Measurements from ENCODE around the gene IRF5. TPM values are rescaled to one million over a fixed set of nuclear protein-coding genes. Genes with fewer than 3 reads are reported as not detected.
A peak's percentile ranks its signal among the peaks of the same experiment; 100 is the strongest.

Gene IRF5
- polyA plus RNA-seq, 3 donors: 130 to 170 (median 155) TPM

GRCh38 chr7:128934361-128935341, 3.1 kb upstream of the IRF5 start:
- H2AFZ ChIP-seq (ENCODE audit: insufficient read depth, low read depth, low read length, poor library complexity, severe bottlenecking): peak overlapping the region; percentile 69
- H3K4me3 ChIP-seq (replicated peaks in 1 of 3; ENCODE audit: low read depth in 2 of 3, low read length in 3 of 3): peak overlapping the region; percentile 1 to 41 (median 1)
- H3K36me3 ChIP-seq (replicated peaks in 1 of 2; ENCODE audit: control insufficient read depth in 1 of 2, insufficient read depth in 2 of 2, low read length in 2 of 2): no peaks in the 10 kb centered on the region
- H3K9me3 Mint-ChIP-seq: no peaks in the 10 kb centered on the region
- H3K4me2 ChIP-seq (replicated peaks; ENCODE audit: extremely low read depth, low read length, poor library complexity, severe bottlenecking): peak overlapping the region; percentile 68
- peak overlapping the region; percentile 64 for H3K9ac ChIP-seq (ENCODE audit: insufficient read depth, low read length, poor library complexity, severe bottlenecking)
- peaks cover 0 to 3% of the 10 kb centered on the region in 2 donors for H3K36me3 Mint-ChIP-seq
- peak overlapping the region; percentile 85 to 91 for H3K27ac ChIP-seq (ENCODE audit: low read depth in 1 of 2, low read length in 2 of 2)
- H3K79me2 ChIP-seq (ENCODE audit: insufficient read depth, low read length): peaks cover 50% of the 10 kb centered on the region
- peak overlapping the region; percentile 68 to 83 for H3K4me3 Mint-ChIP-seq
- no peak for TF ChIP-seq CTCF (IDR thresholded peaks at IDR 0.05)
- H3K4me1 ChIP-seq (ENCODE audit: control insufficient read depth in 1 of 2, insufficient read depth in 2 of 2, low read length in 2 of 2): peaks cover 62 to 64% of the 10 kb centered on the region in 2 donors
- intact Hi-C loops (cut with micrococcal nuclease): loop anchor here in 1 of 2 donors (2.0 kb wide), 1 partner anchor 72 kb away; the partner anchor contains the start of gene ATP6V1F
- no peaks in the 10 kb centered on the region for H3K27me3 ChIP-seq (ENCODE audit: control insufficient read depth in 2 of 2, insufficient read depth in 2 of 2, low read length in 2 of 2)
- WGBS (ENCODE audit: insufficient coverage): 3% methylated on average over 6 of the region's 14 CpGs
- peak overlapping the region; percentile 92 to 100 (median 98) for H3K27ac Mint-ChIP-seq
- DNase-seq: peak; percentile 76 to 92 (median 91)
- peaks cover 0 to 4% (median 0%) of the 10 kb centered on the region in 3 donors for H3K27me3 Mint-ChIP-seq (ENCODE audit: low read depth in 3 of 3)
- H3K9me3 ChIP-seq (replicated peaks in 1 of 2; ENCODE audit: control insufficient read depth in 1 of 2, insufficient read depth in 1 of 2, low read length in 2 of 2): no peaks in the 10 kb centered on the region
- H3K4me1 Mint-ChIP-seq: peaks cover 64% of the 10 kb centered on the region
- H4K20me1 ChIP-seq (ENCODE audit: insufficient read depth, low read length): no peaks in the 10 kb centered on the region

GRCh38 chr7:128935342-128935730, 2.4 kb upstream of the IRF5 start:
- 12% methylated on average over 3 of the region's 6 CpGs for WGBS (ENCODE audit: insufficient coverage)
- Mint-ChIP-seq H3K9me3 (no peaks in the 10 kb centered on the region), H3K36me3 (peaks cover 0 to 3% of the 10 kb centered on the region in 2 donors), H3K4me1 (peaks cover 71% of the 10 kb centered on the region), H3K27me3 (ENCODE audit: low read depth in 3 of 3) (peaks cover 0 to 3% (median 0%) of the 10 kb centered on the region in 3 donors), H3K27ac (peak overlapping the region; percentile 92 to 100 (median 98)), H3K4me3 (peak overlapping the region; percentile 68 to 83)
- H3K9me3 ChIP-seq (replicated peaks in 1 of 2; ENCODE audit: control insufficient read depth in 1 of 2, insufficient read depth in 1 of 2, low read length in 2 of 2): no peaks in the 10 kb centered on the region
- no peaks in the 10 kb centered on the region for H3K27me3 ChIP-seq (ENCODE audit: control insufficient read depth in 2 of 2, insufficient read depth in 2 of 2, low read length in 2 of 2)
- H3K36me3 ChIP-seq (replicated peaks in 1 of 2; ENCODE audit: control insufficient read depth in 1 of 2, insufficient read depth in 2 of 2, low read length in 2 of 2): no peaks in the 10 kb centered on the region
- no peak for TF ChIP-seq CTCF (IDR thresholded peaks at IDR 0.05)
- peak overlapping the region; percentile 64 for H3K9ac ChIP-seq (ENCODE audit: insufficient read depth, low read length, poor library complexity, severe bottlenecking)
- peak overlapping the region; percentile 85 to 91 for H3K27ac ChIP-seq (ENCODE audit: low read depth in 1 of 2, low read length in 2 of 2)
- intact Hi-C loops (cut with micrococcal nuclease): loop anchor here in 1 of 2 donors (2.0 kb wide), 1 partner anchor 73 kb away; the partner anchor contains the start of gene ATP6V1F
- peaks cover 57% of the 10 kb centered on the region for H3K79me2 ChIP-seq (ENCODE audit: insufficient read depth, low read length)
- peak overlapping the region; percentile 1 to 41 (median 1) for H3K4me3 ChIP-seq (replicated peaks in 1 of 3; ENCODE audit: low read depth in 2 of 3, low read length in 3 of 3)
- DNase-seq: no peak
- peaks cover 4% of the 10 kb centered on the region for H4K20me1 ChIP-seq (ENCODE audit: insufficient read depth, low read length)
- H2AFZ ChIP-seq (ENCODE audit: insufficient read depth, low read depth, low read length, poor library complexity, severe bottlenecking): peak overlapping the region; percentile 69
- H3K4me1 ChIP-seq (ENCODE audit: control insufficient read depth in 1 of 2, insufficient read depth in 2 of 2, low read length in 2 of 2): peaks cover 66 to 71% of the 10 kb centered on the region in 2 donors
- peak overlapping the region; percentile 68 for H3K4me2 ChIP-seq (replicated peaks; ENCODE audit: extremely low read depth, low read length, poor library complexity, severe bottlenecking)
